Measurements from ENCODE around the gene ELL2. TPM values are rescaled to one million over a fixed set of nuclear protein-coding genes. Genes with fewer than 3 reads are reported as not detected.

ELL2 gene
- total RNA-seq, 1 experiment from 2014 or later, result 24.4 TPM

- TF ChIP-seq TP53 (CRISPR knock-in tag; IDR thresholded peaks at IDR 0.05) (no peak), ZBTB43 (CRISPR knock-in tag; IDR thresholded peaks at IDR 0.05) (no peak), ZNF416 (CRISPR knock-in tag; IDR thresholded peaks at IDR 0.05) (no peak)
Observed at GRCh38 chr5:95975703-95976102, 14.1 kb upstream of the ELL2 start (continued).

- Mint-ChIP-seq H3K27ac (no peak overlapping the region), H3K4me3 (no peak overlapping the region), H3K4me1 (peaks cover 4% of the 10 kb centered on the region; the same call in 1 of the 2 replicates), H3K9me3 (no peaks in the 10 kb centered on the region), H3K36me3 (no peaks in the 10 kb centered on the region), H3K27me3 (ENCODE audit: low read depth) (no peaks in the 10 kb centered on the region)
- ATAC-seq, result no peak
- ChIA-PET CTCF (interaction anchor here (0.6 kb wide), 1 partner anchor 10 kb away, joined by 3 read pairs; no protein-coding TSS in a partner anchor), POLR2A (no interaction called here)
- DNase-seq (ENCODE audit: low spot score), result no peak
- TF ChIP-seq E2F4 (CRISPR knock-in tag; IDR thresholded peaks at IDR 0.05; ENCODE audit: borderline replicate concordance, low read depth) (no peak), ZSCAN18 (CRISPR knock-in tag; IDR thresholded peaks at IDR 0.05) (no peak), ATF2 (CRISPR knock-in tag; IDR thresholded peaks at IDR 0.05; ENCODE audit: borderline replicate concordance, low read depth) (no peak), ZNF138 (CRISPR knock-in tag; conservative IDR thresholded peaks at IDR 0.05) (no peak), FOXP1 (CRISPR knock-in tag; IDR thresholded peaks at IDR 0.05; ENCODE audit: borderline replicate concordance) (no peak), TEAD4 (CRISPR knock-in tag; IDR thresholded peaks at IDR 0.05) (no peak)
Observed at GRCh38 chr5:95973793-95974325, 12.2 kb upstream of the ELL2 start.

GRCh38 chr5:95972196-95972595 lies 10.5 kb upstream of the ELL2 start:
- Mint-ChIP-seq H3K4me1 (peaks cover 4% of the 10 kb centered on the region; the same call in 1 of the 2 replicates), H3K36me3 (no peaks in the 10 kb centered on the region), H3K4me3 (no peak overlapping the region), H3K27me3 (ENCODE audit: low read depth) (no peaks in the 10 kb centered on the region), H3K27ac (no peak overlapping the region), H3K9me3 (no peaks in the 10 kb centered on the region)
- DNase-seq (ENCODE audit: low spot score) (no peak), ATAC-seq (no peak)
- POLR2A ChIA-PET, result no interaction called here
- no peak for TF ChIP-seq USF1 (CRISPR knock-in tag; IDR thresholded peaks at IDR 0.05)
- no peak for TF ChIP-seq ZBTB21 (CRISPR knock-in tag; IDR thresholded peaks at IDR 0.05; ENCODE audit: borderline replicate concordance)
- no peak for TF ChIP-seq ZMAT4 (CRISPR knock-in tag; IDR thresholded peaks at IDR 0.05)
- TF ChIP-seq ZNF671 (CRISPR knock-in tag; IDR thresholded peaks at IDR 0.05), result no peak
- no peak for TF ChIP-seq STAT6 (CRISPR knock-in tag; conservative IDR thresholded peaks at IDR 0.05; ENCODE audit: low read depth)
- TF ChIP-seq HMGA2 (CRISPR knock-in tag; IDR thresholded peaks at IDR 0.05), result no peak
- no peak for TF ChIP-seq IRF2 (CRISPR knock-in tag; IDR thresholded peaks at IDR 0.05; ENCODE audit: borderline replicate concordance, low read depth)
- TF ChIP-seq CDX4 (CRISPR knock-in tag; IDR thresholded peaks at IDR 0.05; ENCODE audit: borderline replicate concordance), result no peak
- no peak for TF ChIP-seq GTF2I (CRISPR knock-in tag; conservative IDR thresholded peaks at IDR 0.05)
- TF ChIP-seq SP1 (CRISPR knock-in tag; conservative IDR thresholded peaks at IDR 0.05), result no peak
- TF ChIP-seq ZNF512 (CRISPR knock-in tag; IDR thresholded peaks at IDR 0.05; ENCODE audit: borderline replicate concordance), result no peak
- TF ChIP-seq ZNF416 (CRISPR knock-in tag; IDR thresholded peaks at IDR 0.05), result no peak
- CTCF ChIA-PET, result no interaction called here
